ENCODE data around the gene ACAA2. TPM values are rescaled to one million over a fixed set of nuclear protein-coding genes. Genes with fewer than 3 reads are reported as not detected.
"Not testable (repeated sequence)": the region's sequence is repeated elsewhere in the genome, so short reads cannot be mapped to it uniquely, and the experiment has no call there.

The ACAA2 gene
- total and polyA plus RNA-seq, 2 experiments from 2014 or later, result 91.1 to 126 TPM

DNA sequence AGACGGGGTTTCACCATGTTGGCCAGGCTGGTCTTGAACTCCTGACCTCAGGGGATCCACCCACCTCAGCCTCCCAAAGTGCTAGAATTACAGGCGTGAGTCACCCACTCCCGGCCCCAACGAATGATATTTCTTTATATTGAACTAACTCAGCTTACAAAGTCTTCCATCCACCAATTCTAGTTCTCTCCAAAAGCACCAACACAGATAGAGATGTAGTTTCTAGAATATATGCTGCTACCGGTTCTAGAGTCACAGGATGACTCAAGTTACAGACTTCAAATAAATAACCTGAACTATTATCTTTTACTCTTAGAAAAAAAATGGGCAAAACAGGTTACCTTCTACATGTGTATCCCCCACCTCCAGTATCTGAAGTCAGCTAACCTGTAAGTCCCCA is 9.2 kb downstream of the ACAA2 start (continued):
- TF ChIP-seq ZNF462 (CRISPR knock-in tag; IDR thresholded peaks at IDR 0.05), result no peak

DNA sequence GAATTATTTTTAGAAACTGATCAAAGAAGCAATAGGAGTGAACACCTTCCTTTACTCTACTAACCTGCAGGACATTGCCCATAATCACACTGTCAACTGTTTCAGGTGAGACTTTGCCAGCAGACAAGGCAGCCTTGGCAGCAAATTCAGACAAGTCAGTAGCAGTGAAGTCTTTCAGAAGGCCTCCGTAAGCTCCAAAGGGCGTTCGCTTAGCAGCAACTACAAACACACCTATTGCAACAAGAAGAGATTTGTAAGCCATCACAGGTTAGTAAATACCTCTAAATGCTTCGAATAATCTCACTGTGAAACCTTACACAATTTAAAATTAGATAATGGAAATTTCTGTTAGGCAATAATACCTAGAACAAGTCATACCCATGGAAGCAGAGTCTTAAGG is 10.7 kb downstream of the ACAA2 start:
- Histone ChIP-seq H3K4me3 (no peak overlapping the region), H2AFZ (no peak overlapping the region), H3K36me3 (ENCODE audit: insufficient read depth) (peaks cover 14% of the 10 kb centered on the region; the same call in 1 of the 2 replicates), H3K9me2 (ENCODE audit: insufficient read depth) (no peaks in the 10 kb centered on the region), H4K20me1 (replicated peaks; ENCODE audit: insufficient read depth) (peaks cover 7% of the 10 kb centered on the region; the same call in 1 of the 2 replicates), H3K27me3 (ENCODE audit: insufficient read depth) (no peaks in the 10 kb centered on the region), H3K4me2 (no peak overlapping the region), H3F3A (replicated peaks; ENCODE audit: low read depth) (no peaks in the 10 kb centered on the region), H3K27ac (ENCODE audit: low read depth) (no peak overlapping the region), H3K79me2 (replicated peaks; ENCODE audit: insufficient read depth) (peaks cover 57% of the 10 kb centered on the region), H3K4me1 (ENCODE audit: insufficient read depth) (peaks cover 4% of the 10 kb centered on the region; the same call in 1 of the 2 replicates)
- Mint-ChIP-seq H3K4me3 (no peak overlapping the region), H3K36me3 (ENCODE audit: low read depth) (peaks cover 59% of the 10 kb centered on the region), H3K4me1 (peaks cover 6% of the 10 kb centered on the region), H3K9me3 (peaks cover 27% of the 10 kb centered on the region), H3K27me3 (ENCODE audit: insufficient read depth, low read depth, poor library complexity) (peaks cover 3% of the 10 kb centered on the region), H3K27ac (no peak overlapping the region)
- DNase-seq (ENCODE audit: low spot score) (no peak), ATAC-seq (no peak)
- no peak for TF ChIP-seq EZH2 (IDR thresholded peaks at IDR 0.05; ENCODE audit: low read depth, unreplicated experiment)

DNA sequence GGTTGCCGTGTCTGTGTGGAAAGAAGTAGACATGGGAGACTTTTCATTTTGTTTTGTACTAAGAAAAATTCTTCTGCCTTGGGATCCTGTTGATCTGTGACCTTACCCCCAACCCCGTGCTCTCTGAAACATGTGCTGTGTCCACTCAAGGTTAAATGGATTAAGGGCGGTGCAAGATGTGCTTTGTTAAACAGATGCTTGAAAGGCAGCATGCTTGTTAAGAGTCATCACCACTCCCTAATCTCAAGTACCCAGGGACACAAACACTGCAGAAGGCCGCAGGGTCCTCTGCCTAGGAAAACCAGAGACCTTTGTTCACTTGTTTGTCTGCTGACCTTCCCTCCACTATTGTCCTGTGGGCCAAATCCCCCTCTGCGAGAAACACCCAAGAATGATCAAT is 12.8 kb downstream of the ACAA2 start:
- H3K4me3 ChIP-seq; H3K4me3 Mint-ChIP-seq; DNase-seq (ENCODE audit: low spot score); ATAC-seq; H3F3A ChIP-seq (replicated peaks; ENCODE audit: low read depth); H3K9me2 ChIP-seq (ENCODE audit: insufficient read depth); H3K27me3 ChIP-seq (ENCODE audit: insufficient read depth); H3K27ac ChIP-seq (ENCODE audit: low read depth); H3K27ac Mint-ChIP-seq; H3K4me1 Mint-ChIP-seq; H3K4me2 ChIP-seq; H2AFZ ChIP-seq; H3K4me1 ChIP-seq (ENCODE audit: insufficient read depth); H4K20me1 ChIP-seq (replicated peaks; ENCODE audit: insufficient read depth); H3K27me3 Mint-ChIP-seq (ENCODE audit: insufficient read depth, low read depth, poor library complexity): not testable (repeated sequence)
- H3K79me2 ChIP-seq (replicated peaks; ENCODE audit: insufficient read depth), result peaks cover 35% of the 10 kb centered on the region
- H3K36me3 ChIP-seq (ENCODE audit: insufficient read depth), result peaks cover 16% of the 10 kb centered on the region
- Mint-ChIP-seq H3K36me3 (ENCODE audit: low read depth) (peaks cover 62% of the 10 kb centered on the region), H3K9me3 (peaks cover 27% of the 10 kb centered on the region)

DNA sequence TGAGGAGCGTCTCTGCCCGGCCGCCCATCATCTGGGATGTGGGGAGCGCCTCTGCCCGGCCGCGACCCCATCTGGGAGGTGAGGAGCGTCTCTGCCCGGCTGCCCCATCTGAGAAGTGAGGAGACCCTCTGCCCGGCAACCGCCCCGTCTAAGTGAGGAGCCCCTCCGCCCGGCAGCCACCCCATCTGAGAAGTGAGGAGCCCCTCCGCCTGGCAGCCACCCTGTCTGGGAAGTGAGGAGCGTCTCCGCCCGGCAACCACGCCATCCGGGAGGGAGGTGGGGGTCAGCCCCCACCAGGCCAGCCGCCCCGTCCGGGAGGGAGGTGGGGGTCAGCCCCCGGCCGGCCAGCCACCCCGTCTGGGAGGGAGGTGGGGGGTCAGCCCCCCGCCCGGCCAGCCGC is 13.5 kb downstream of the ACAA2 start:
- not testable (repeated sequence) for H3K27ac Mint-ChIP-seq; H3K4me1 ChIP-seq (ENCODE audit: insufficient read depth); H3K4me3 Mint-ChIP-seq; H3K27me3 Mint-ChIP-seq (ENCODE audit: insufficient read depth, low read depth, poor library complexity); DNase-seq (ENCODE audit: low spot score); H3K4me1 Mint-ChIP-seq; H3K9me2 ChIP-seq (ENCODE audit: insufficient read depth); H3F3A ChIP-seq (replicated peaks; ENCODE audit: low read depth); H2AFZ ChIP-seq; H3K4me3 ChIP-seq; H3K27me3 ChIP-seq (ENCODE audit: insufficient read depth); H3K4me2 ChIP-seq; H4K20me1 ChIP-seq (replicated peaks; ENCODE audit: insufficient read depth); ATAC-seq; H3K27ac ChIP-seq (ENCODE audit: low read depth)
- Mint-ChIP-seq H3K36me3 (ENCODE audit: low read depth) (peaks cover 67% of the 10 kb centered on the region), H3K9me3 (peaks cover 27% of the 10 kb centered on the region)
- peaks cover 23% of the 10 kb centered on the region for H3K36me3 ChIP-seq (ENCODE audit: insufficient read depth)
- peaks cover 28% of the 10 kb centered on the region for H3K79me2 ChIP-seq (replicated peaks; ENCODE audit: insufficient read depth)

Data from GM23338 (cell line).